Loucy (cell line): ENCODE measurements around the gene RELL1.

Experiments used
- H2AFZ ChIP-seq: fragments of 200-600 bp; sonication (generic); 2 replicates; pipeline ENCODE4 v1.6.0; 2016; ENCODE audit warnings: antibody characterized with exemption, mild to moderate bottlenecking, low read length, moderate library complexity
- H3F3A ChIP-seq: fragments of 200-600 bp; 2 replicates; pipeline ENCODE4 v1.6.0; 2016; ENCODE audit warnings: antibody characterized with exemption, low read depth, mild to moderate bottlenecking
- H3K27me3 ChIP-seq: fragments of 200-600 bp; sonication (generic); 2 replicates; pipeline ENCODE4 v1.6.1; 2014; ENCODE audit warnings: low read length, mild to moderate bottlenecking; ENCODE audit not compliant: insufficient read depth, poor library complexity, severe bottlenecking
- H3K36me3 ChIP-seq: fragments of 200-600 bp; sonication (generic); 2 replicates; pipeline ENCODE4 v1.6.1; 2016; ENCODE audit warnings: low read length; ENCODE audit not compliant: insufficient read depth
- H3K4me1 ChIP-seq: fragments of 200-600 bp; sonication (generic); 2 replicates; pipeline ENCODE4 v1.5.1; 2014; ENCODE audit warnings: low read length, mild to moderate bottlenecking; ENCODE audit not compliant: insufficient read depth, poor library complexity, severe bottlenecking
- H3K4me2 ChIP-seq: fragments of 200-600 bp; sonication (generic); 2 replicates; pipeline ENCODE4 v1.6.0; 2014; ENCODE audit warnings: antibody characterized with exemption, low read length, low read depth, mild to moderate bottlenecking; ENCODE audit not compliant: poor library complexity, severe bottlenecking
- H3K4me3 ChIP-seq: fragments of 200-600 bp; sonication (generic); 2 replicates; pipeline ENCODE4 v1.5.1; 2014; ENCODE audit warnings: low read length, mild to moderate bottlenecking, mixed read lengths; ENCODE audit not compliant: poor library complexity, severe bottlenecking
- H3K79me2 ChIP-seq: fragments of 200-600 bp; sonication (generic); 2 replicates; pipeline ENCODE4 v1.6.1; 2014; ENCODE audit warnings: low read length; ENCODE audit not compliant: insufficient read depth
- H3K9ac ChIP-seq: fragments of 200-600 bp; sonication (generic); 2 replicates; pipeline ENCODE4 v1.6.0; 2014; ENCODE audit warnings: mild to moderate bottlenecking, low read depth, low read length, moderate library complexity; ENCODE audit not compliant: poor library complexity, severe bottlenecking
- H3K9me2 ChIP-seq: fragments of 200-600 bp; sonication (generic); replicated peaks from 2 replicates; pipeline ENCODE4 v1.6.1; 2016; ENCODE audit warnings: low read depth, low read length, mixed read lengths
- H3K9me3 ChIP-seq: fragments of 200-600 bp; sonication (generic); 2 replicates; pipeline ENCODE4 v1.6.1; 2014; ENCODE audit warnings: mild to moderate bottlenecking, antibody characterized with exemption, low read length, low read depth; ENCODE audit not compliant: insufficient read depth
- H4K20me1 ChIP-seq: fragments of 200-600 bp; sonication (generic); 2 replicates; pipeline ENCODE4 v1.6.0; 2014; ENCODE audit warnings: antibody characterized with exemption, low read length, mild to moderate bottlenecking; ENCODE audit not compliant: insufficient read depth, poor library complexity, severe bottlenecking
- EZH2phosphoT487 ChIP-seq: fragments of 200-600 bp; IDR thresholded peaks from 2 replicates; pipeline ENCODE4 v1.6.1; 2018; ENCODE audit warnings: antibody characterized with exemption, mild to moderate bottlenecking, moderate library complexity, borderline replicate concordance
- TF ChIP-seq, protein P1 (sequence below): fragments of 200-600 bp; sonication (generic); conservative IDR thresholded peaks from 2 replicates; pipeline ENCODE4 v1.5.1; 2014; ENCODE audit warnings: mild to moderate bottlenecking, antibody characterized with exemption, low read length

RELL1 gene

DNA sequence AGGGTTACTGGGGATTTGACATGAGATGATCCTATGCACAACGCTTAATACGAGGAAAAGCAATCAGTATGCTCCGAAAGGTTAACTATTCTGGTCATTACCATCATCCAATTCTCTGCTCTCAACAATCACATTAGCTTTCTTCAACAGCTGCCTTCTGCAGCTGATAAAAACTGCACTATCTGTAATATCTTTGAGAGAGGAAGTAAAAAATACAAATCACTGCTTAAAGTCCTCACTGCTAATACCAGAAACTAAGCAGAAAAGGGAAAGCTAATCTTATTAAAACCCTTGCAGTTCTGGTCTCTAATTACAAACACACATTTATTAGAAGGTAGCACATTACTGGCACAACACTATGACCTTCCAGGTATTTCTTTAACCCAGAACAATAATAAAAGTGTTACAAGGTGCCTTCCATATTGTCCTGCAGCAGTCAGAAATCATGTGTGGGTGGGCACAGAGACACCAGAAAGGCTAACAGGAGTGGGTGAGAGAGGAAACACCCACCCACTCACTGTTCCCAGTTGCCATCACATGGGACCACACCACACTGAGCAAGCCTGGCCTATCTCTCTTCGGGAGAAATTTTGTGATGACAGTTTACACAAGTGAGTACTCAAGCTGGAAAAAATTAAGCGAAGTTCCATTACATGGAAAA lies 71.0 kb downstream of the RELL1 start:
- no peaks in the 10 kb centered on the region for H3K9me3 ChIP-seq
- peaks cover 5% of the 10 kb centered on the region; the same call in 1 of the 2 replicates for H3K36me3 ChIP-seq
- no peak overlapping the region for H3K4me2 ChIP-seq
- no peak for TF ChIP-seq EZH2phosphoT487
- TF ChIP-seq, protein P1, sequence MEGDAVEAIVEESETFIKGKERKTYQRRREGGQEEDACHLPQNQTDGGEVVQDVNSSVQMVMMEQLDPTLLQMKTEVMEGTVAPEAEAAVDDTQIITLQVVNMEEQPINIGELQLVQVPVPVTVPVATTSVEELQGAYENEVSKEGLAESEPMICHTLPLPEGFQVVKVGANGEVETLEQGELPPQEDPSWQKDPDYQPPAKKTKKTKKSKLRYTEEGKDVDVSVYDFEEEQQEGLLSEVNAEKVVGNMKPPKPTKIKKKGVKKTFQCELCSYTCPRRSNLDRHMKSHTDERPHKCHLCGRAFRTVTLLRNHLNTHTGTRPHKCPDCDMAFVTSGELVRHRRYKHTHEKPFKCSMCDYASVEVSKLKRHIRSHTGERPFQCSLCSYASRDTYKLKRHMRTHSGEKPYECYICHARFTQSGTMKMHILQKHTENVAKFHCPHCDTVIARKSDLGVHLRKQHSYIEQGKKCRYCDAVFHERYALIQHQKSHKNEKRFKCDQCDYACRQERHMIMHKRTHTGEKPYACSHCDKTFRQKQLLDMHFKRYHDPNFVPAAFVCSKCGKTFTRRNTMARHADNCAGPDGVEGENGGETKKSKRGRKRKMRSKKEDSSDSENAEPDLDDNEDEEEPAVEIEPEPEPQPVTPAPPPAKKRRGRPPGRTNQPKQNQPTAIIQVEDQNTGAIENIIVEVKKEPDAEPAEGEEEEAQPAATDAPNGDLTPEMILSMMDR, result no peak
- no peak overlapping the region for H3K4me3 ChIP-seq
- H2AFZ ChIP-seq, result no peak overlapping the region
- no peaks in the 10 kb centered on the region for H3K27me3 ChIP-seq
- H3K9ac ChIP-seq, result no peak overlapping the region
- H3K4me1 ChIP-seq, result peaks cover 15% of the 10 kb centered on the region
- no peaks in the 10 kb centered on the region for H3K9me2 ChIP-seq
- H3F3A ChIP-seq, result no peaks in the 10 kb centered on the region
- H3K79me2 ChIP-seq, result no peaks in the 10 kb centered on the region
- no peaks in the 10 kb centered on the region for H4K20me1 ChIP-seq

DNA sequence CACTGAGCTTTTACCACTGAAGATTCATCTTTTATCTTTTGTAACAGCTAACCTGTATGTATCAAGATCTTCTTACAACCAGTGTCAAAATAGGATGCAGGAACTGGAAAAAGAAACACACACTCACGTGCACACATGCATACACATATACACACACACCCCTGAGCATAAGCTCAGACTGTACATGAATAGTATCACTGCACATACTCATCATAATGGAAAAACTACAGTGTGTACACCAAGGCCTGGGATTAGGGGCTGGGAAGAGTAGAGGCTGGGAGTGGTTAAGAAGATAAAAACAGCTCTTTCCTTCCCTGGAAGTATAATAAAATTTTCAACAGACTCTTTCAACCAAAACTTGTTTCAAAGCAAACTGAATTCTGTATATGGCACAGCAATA lies 73.4 kb downstream of the RELL1 start:
- Histone ChIP-seq H3K4me2 (no peak overlapping the region), H3K27me3 (no peaks in the 10 kb centered on the region), H3K9me3 (0 out of 2 replicates have a peak, but pooled peaks cover 4% of the 10 kb centered on the region), H3K36me3 (peaks cover 12% of the 10 kb centered on the region; the same call in 1 of the 2 replicates), H3K4me1 (peaks cover 15% of the 10 kb centered on the region), H4K20me1 (no peaks in the 10 kb centered on the region), H3K9me2 (no peaks in the 10 kb centered on the region), H3F3A (no peaks in the 10 kb centered on the region), H3K9ac (no peak overlapping the region), H2AFZ (no peak overlapping the region), H3K4me3 (no peak overlapping the region), H3K79me2 (no peaks in the 10 kb centered on the region)
- TF ChIP-seq EZH2phosphoT487, result no peak
- TF ChIP-seq, protein P1, result no peak

DNA sequence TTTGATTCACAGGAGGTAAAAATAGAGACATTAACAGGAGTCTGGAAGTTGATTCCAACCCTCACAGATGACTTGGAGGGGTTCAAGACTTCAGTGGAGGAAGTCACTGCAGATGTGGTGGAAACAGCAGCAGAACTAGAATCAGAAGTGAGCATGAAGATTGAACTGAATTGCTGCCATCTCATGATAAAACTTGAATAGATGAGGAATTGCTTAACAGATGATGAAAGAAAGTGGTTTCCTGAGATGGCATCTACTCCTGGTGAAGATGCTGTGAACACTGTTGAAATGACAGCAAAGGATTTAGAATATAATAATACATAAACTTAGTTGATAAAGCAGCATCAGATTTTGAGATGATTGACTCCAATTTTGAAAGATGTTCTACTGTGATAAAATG lies 76.5 kb downstream of the RELL1 start:
- Histone ChIP-seq H3K4me2 (no peak overlapping the region), H3K9ac (no peak overlapping the region), H3K9me2 (no peaks in the 10 kb centered on the region), H3K4me3 (no peak overlapping the region), H3K27me3 (no peaks in the 10 kb centered on the region), H3K9me3 (0 out of 2 replicates have a peak, but pooled peaks cover 4% of the 10 kb centered on the region), H3K4me1 (no peaks in the 10 kb centered on the region), H3K79me2 (no peaks in the 10 kb centered on the region), H3F3A (no peaks in the 10 kb centered on the region), H4K20me1 (no peaks in the 10 kb centered on the region), H3K36me3 (peaks cover 12% of the 10 kb centered on the region; the same call in 1 of the 2 replicates), H2AFZ (no peak overlapping the region)
- TF ChIP-seq, protein P1, result no peak
- no peak for TF ChIP-seq EZH2phosphoT487
